Measurements from ENCODE around the gene TRIOBP.

- TF ChIP-seq EZH2 (IDR thresholded peaks at IDR 0.05; ENCODE audit: borderline replicate concordance, low read depth, low read length, severe bottlenecking), result no peak
- no peak for TF ChIP-seq MAX (IDR thresholded peaks at IDR 0.05; ENCODE audit: insufficient read depth, insufficient read length)
- TF ChIP-seq POLR2AphosphoS5 (IDR thresholded peaks at IDR 0.05; ENCODE audit: insufficient read depth, low read depth, low read length), result no peak
- TF ChIP-seq FOS (IDR thresholded peaks at IDR 0.05; ENCODE audit: borderline replicate concordance, insufficient read depth, low read length), result no peak
- no peak for TF ChIP-seq CTCF (IDR thresholded peaks at IDR 0.05; ENCODE audit: extremely low read depth in 1 of 2, insufficient read depth in 1 of 2, low read depth in 1 of 2, low read length in 2 of 2)
- no peak for TF ChIP-seq MYC (IDR thresholded peaks at IDR 0.05; ENCODE audit: low read depth, low read length)
- TF ChIP-seq JUN (IDR thresholded peaks at IDR 0.05; ENCODE audit: borderline replicate concordance, insufficient read depth, insufficient read length, low read depth), result no peak
- no peak for TF ChIP-seq POLR2A (IDR thresholded peaks at IDR 0.05; ENCODE audit: low read depth, low read length)
Measured at GRCh38 chr22:37796079-37796478, 99.2 kb downstream of the TRIOBP start.

Data from endothelial cell of umbilical vein (primary cell).